ENCODE results near the gene DIP2B. TPM values are rescaled to one million over a fixed set of nuclear protein-coding genes. Genes with fewer than 3 reads are reported as not detected.

Gene DIP2B
- polyA plus RNA-seq, 2 of the 4 experiments (the other 2 are of a cell fraction), result 16.9 to 29.3 TPM

- FAIRE-seq, result no peak
Measured at GRCh38 chr12:50597200-50598195, 92.7 kb downstream of the DIP2B start.

GRCh38 chr12:50598321-50598862 lies 93.6 kb downstream of the DIP2B start:
- Histone ChIP-seq H3K27ac (peak overlapping the region; percentile 17; a peak in 5 of 6 replicates), H3K4me2 (peak overlapping the region; percentile 60), H3K4me1 (peaks cover 22% of the 10 kb centered on the region), H3K4me3 (no peak overlapping the region), H3K9me3 (no peaks in the 10 kb centered on the region)
- CTCF ChIA-PET, result no interaction called here
- no peak for FAIRE-seq
- ATAC-seq, result peak in 1 of 2 experiments; percentile 36; a peak in 2 of 6 replicates
- POLR2A ChIA-PET, result interaction anchor here (0.7 kb wide), 1 partner anchor 90 kb away, joined by 6 read pairs; no protein-coding TSS in a partner anchor
- WGBS (ENCODE audit: missing lambda C conversion rate), result 75% methylated on average over 2 of the region's 2 CpGs
- DNase-seq (ENCODE audit: low read depth in 1 of 2, low spot score in 1 of 2), result no peak
- TF ChIP-seq POLR2A (IDR thresholded peaks at IDR 0.05; ENCODE audit: low read length), result no peak
- TF ChIP-seq CHD2 (IDR thresholded peaks at IDR 0.05; ENCODE audit: low read length, partially characterized antibody), result no peak
- no peak for TF ChIP-seq CHD4 (IDR thresholded peaks at IDR 0.05; ENCODE audit: borderline replicate concordance)
- no peak for TF ChIP-seq HOXB13 (CRISPR knock-in tag; IDR thresholded peaks at IDR 0.05; ENCODE audit: low read depth)
- no peak for TF ChIP-seq TP53 (CRISPR knock-in tag; IDR thresholded peaks at IDR 0.05)
- no peak for TF ChIP-seq CBX2 (IDR thresholded peaks at IDR 0.05; ENCODE audit: borderline replicate concordance, low read depth)
- no peak for TF ChIP-seq ATOH8 (CRISPR knock-in tag; IDR thresholded peaks at IDR 0.05; ENCODE audit: low read depth)
- no peak for TF ChIP-seq JUN (IDR thresholded peaks at IDR 0.05)
- TF ChIP-seq POLR2AphosphoS2 (conservative IDR thresholded peaks at IDR 0.05; ENCODE audit: low read length), result no peak
- no peak for TF ChIP-seq FOSL2 (IDR thresholded peaks at IDR 0.05)
- no peak for TF ChIP-seq FOSL2 (CRISPR knock-in tag; IDR thresholded peaks at IDR 0.05)
- no peak for TF ChIP-seq KDM1A (IDR thresholded peaks at IDR 0.05; ENCODE audit: low read depth)

More at GRCh38 chr12:50597200-50598195, 92.7 kb downstream of the DIP2B start:
- peaks cover 22% of the 10 kb centered on the region for H3K4me1 ChIP-seq
- no peak overlapping the region for H3K4me3 ChIP-seq
- no peaks in the 10 kb centered on the region for H3K9me3 ChIP-seq
- 40% methylated on average over 9 of the region's 9 CpGs for whole genome bisulfite sequencing (ENCODE audit: missing lambda C conversion rate)
- DNase-seq (ENCODE audit: low read depth in 1 of 2, low spot score in 1 of 2), result peak; percentile 67 to 68
- peak overlapping the region; percentile 17; a peak in 5 of 6 replicates for H3K27ac ChIP-seq
- no peak for TF ChIP-seq MYC (IDR thresholded peaks at IDR 0.05; ENCODE audit: borderline replicate concordance, low read length)
- 0 out of 2 replicates have a peak, but pooled peaks have one; percentile 28 for TF ChIP-seq MAX (IDR thresholded peaks at IDR 0.05)
- TF ChIP-seq BHLHE40 (IDR thresholded peaks at IDR 0.05; ENCODE audit: low read depth, low read length), result no peak
- no peak for TF ChIP-seq FOSL2 (IDR thresholded peaks at IDR 0.05)
- 0 out of 2 replicates have a peak, but pooled peaks have one; percentile 25 for TF ChIP-seq FOSL2 (CRISPR knock-in tag; IDR thresholded peaks at IDR 0.05)
- POLR2A ChIA-PET, result interaction anchor here (0.6 kb wide), 1 partner anchor 16 kb away, joined by 5 read pairs; no protein-coding TSS in a partner anchor
- CTCF ChIA-PET, result no interaction called here
- ATAC-seq, result peak; percentile 89 to 95
- H3K4me2 ChIP-seq, result peak overlapping the region; percentile 60

- FAIRE-seq (no peak), ATAC-seq (no peak), DNase-seq (ENCODE audit: low read depth in 1 of 2, low spot score in 1 of 2) (no peak)
- no peak overlapping the region for H3K27ac ChIP-seq
- H3K4me3 ChIP-seq, result no peak overlapping the region
- TF ChIP-seq PBX3 (IDR thresholded peaks at IDR 0.05) (no peak), CEBPB (IDR thresholded peaks at IDR 0.05) (no peak), GATA3 (IDR thresholded peaks at IDR 0.05; ENCODE audit: borderline replicate concordance) (no peak), ZFP36 (IDR thresholded peaks at IDR 0.05; ENCODE audit: borderline replicate concordance, partially characterized antibody) (no peak), JUN (IDR thresholded peaks at IDR 0.05) (no peak), FOSB (CRISPR knock-in tag; IDR thresholded peaks at IDR 0.05) (no peak)
- ChIA-PET POLR2A (no interaction called here), CTCF (interaction anchor here (0.8 to 1.8 kb wide), 4 partner anchors 39 to 515 kb away, joined by 3 to 6 read pairs (median 4); partner anchors contain the start of gene DIP2B)
- H3K9me3 ChIP-seq, result no peaks in the 10 kb centered on the region
- no peak overlapping the region for H3K4me2 ChIP-seq
- peaks cover 22% of the 10 kb centered on the region for H3K4me1 ChIP-seq
- 93% methylated on average over 7 of the region's 7 CpGs for WGBS (ENCODE audit: missing lambda C conversion rate)
Measured at GRCh38 chr12:50599366-50600095, 94.7 kb downstream of the DIP2B start.

Data from A549 (cell line).